K562 (cell line): ENCODE data around the gene LSM14B. TPM values are rescaled to one million over a fixed set of nuclear protein-coding genes. Genes with fewer than 3 reads are reported as not detected.

Experiments used
- FOXJ3 ChIP-seq: sonication (generic); formaldehyde crosslinking; IDR thresholded peaks from 2 replicates; pipeline ENCODE4 v1.4.0; 2020; ENCODE audit warnings: mild to moderate bottlenecking, missing genetic modification reagents
- KAT7 ChIP-seq: sonication (generic); formaldehyde crosslinking; IDR thresholded peaks from 2 replicates; pipeline ENCODE4 v1.8.0; 2022; ENCODE audit warnings: missing genetic modification reagents, mild to moderate bottlenecking, borderline replicate concordance
- LCOR ChIP-seq: sonication (generic); formaldehyde crosslinking; IDR thresholded peaks from 2 replicates; pipeline ENCODE4 v1.8.0; 2022; ENCODE audit warnings: mild to moderate bottlenecking, missing genetic modification reagents
- MTA3 ChIP-seq: fragments of 450-650 bp; formaldehyde crosslinking; IDR thresholded peaks from 2 replicates; pipeline ENCODE4 v1.6.1; 2017; ENCODE audit warnings: mild to moderate bottlenecking, borderline replicate concordance
- NR2C1 ChIP-seq, 2 experiments: fragments of 450-650 bp; IDR thresholded peaks; 2 replicates each; pipeline ENCODE4 v1.6.1; 2017; ENCODE audit warnings: mild to moderate bottlenecking in 2 of 2, antibody characterized with exemption in 1 of 2, inconsistent platforms in 1 of 2, missing compliant biosample characterization in 1 of 2, missing genetic modification characterization in 1 of 2
- NRF1 ChIP-seq, 2 experiments: fragments of 450-650 bp; IDR thresholded peaks in 1 of 2; conservative IDR thresholded peaks in 1 of 2; 2 replicates each; pipeline ENCODE4 v1.6.1; 2014; ENCODE audit warnings: mild to moderate bottlenecking in 2 of 2
- PATZ1 ChIP-seq: fragments of 250-450 bp; sonication (Bioruptor Pico); IDR thresholded peaks from 2 replicates; pipeline ENCODE4 v1.5.0; 2020; ENCODE audit warnings: mild to moderate bottlenecking, borderline replicate concordance
- PHF21A ChIP-seq: fragments of 450-650 bp; IDR thresholded peaks from 2 replicates; pipeline ENCODE4 v1.6.1; 2017; ENCODE audit warnings: low read depth, borderline replicate concordance
- PKNOX1 ChIP-seq: fragments of 450-650 bp; IDR thresholded peaks from 2 replicates; pipeline ENCODE4 v1.6.1; 2016
- RREB1 ChIP-seq: fragments of 250-450 bp; sonication (Bioruptor Pico); IDR thresholded peaks from 2 replicates; pipeline ENCODE4 v1.4.0; 2020
- TAL1 ChIP-seq: fragments of 450-650 bp; IDR thresholded peaks from 2 replicates; pipeline ENCODE4 v1.6.1; 2016; ENCODE audit warnings: mild to moderate bottlenecking
- ZNF408 ChIP-seq: fragments of 250-450 bp; sonication (Bioruptor Pico); IDR thresholded peaks from 2 replicates; pipeline ENCODE4 v1.4.0; 2020; ENCODE audit warnings: low read depth, mild to moderate bottlenecking, moderate library complexity
- polyA plus RNA-seq, 8 experiments: library from polyadenylated mRNA; depleted of rRNA in 4 of 8; stranded (reverse) in 5 of 8; unstranded in 3 of 8; fragments of >200 nt; fragmentation: Nextera tagmentation in 2 of 8; fragmentation: Illumina TruSeq in 1 of 8; extraction: Ambion mirVana in 2 of 8; extraction: Trizol in 1 of 8; gene quantifications; 2 replicates each; pipeline versions ENCODE4 v1.2.1 to v1.2.3, GENCODE V29; 2011 to 2014; ENCODE audit warnings: inconsistent platforms in 1 of 8, missing spikeins in 1 of 8
- total RNA-seq, 7 experiments: library from RNA; depleted of rRNA in 6 of 7; stranded (reverse); fragments of >200 nt in 6 of 7; fragmentation: Illumina TruSeq in 2 of 7; extraction: Trizol in 2 of 7; gene quantifications; 2 replicates each; pipeline versions ENCODE4 v1.2.1 to v1.2.3, GENCODE V29; 2011 to 2021; ENCODE audit warnings: low replicate concordance in 1 of 7
- TF ChIP-seq, protein P1 (sequence below): sonication (generic); formaldehyde crosslinking; IDR thresholded peaks from 2 replicates; pipeline ENCODE4 v1.8.1; 2023; ENCODE audit warnings: mild to moderate bottlenecking, missing genetic modification reagents, moderate library complexity

Gene LSM14B
- total and polyA plus RNA-seq, 9 of the 15 experiments (the other 6 are each of a cell fraction or from before 2014, with no cell fraction given) = 0.66 to 36.0 (median 20.2) TPM

DNA sequence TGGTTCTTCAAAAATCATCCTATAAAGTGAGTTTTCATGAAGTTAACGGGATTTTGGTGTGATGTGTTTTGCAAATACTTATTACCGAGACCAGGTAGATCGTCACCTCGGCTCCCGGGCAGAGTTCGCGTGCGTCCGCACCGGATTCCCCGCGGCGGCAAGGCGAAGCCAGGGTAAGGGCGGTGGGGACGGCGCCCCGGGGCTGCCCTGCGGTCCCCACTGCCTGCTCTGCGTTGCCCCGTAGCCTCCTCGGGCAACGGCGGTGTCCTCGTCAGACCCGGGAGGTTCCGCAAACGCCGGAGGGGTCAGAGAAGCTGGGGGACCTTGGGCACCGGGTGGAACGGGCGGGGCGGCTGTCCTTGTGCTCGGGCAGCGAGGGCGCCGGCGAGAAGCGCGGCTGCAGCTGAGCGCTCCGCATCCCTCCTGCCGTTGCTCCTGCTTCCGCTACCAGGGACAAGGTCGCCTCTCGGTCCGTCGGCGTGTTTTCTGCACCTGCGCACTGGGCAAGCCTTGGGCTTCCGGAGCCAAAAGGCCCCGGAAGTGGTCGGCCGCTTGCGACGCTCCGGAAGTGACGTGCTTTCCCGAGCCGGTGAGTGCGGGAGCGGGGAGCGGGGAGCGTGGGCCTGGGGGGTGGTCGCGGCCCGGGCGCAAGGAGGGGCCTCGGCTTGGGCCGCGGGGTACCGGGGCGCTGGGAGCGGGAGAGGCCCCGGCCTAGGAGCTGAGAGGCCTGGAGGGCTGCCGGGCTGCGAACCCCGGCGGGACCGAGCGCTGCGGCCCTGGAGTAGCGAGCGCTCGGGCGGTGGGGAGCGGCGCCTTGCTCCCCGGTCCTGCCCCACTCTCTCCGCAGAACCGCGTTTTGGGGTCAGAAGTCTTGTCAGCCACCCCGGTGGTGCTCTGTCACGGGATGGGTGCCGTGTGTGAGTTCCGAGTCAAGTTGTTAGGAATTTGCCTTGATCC, 60.5 kb downstream of the LSM14B start, which contains the start of gene MTG2 (continued):
- TF ChIP-seq RREB1 (CRISPR knock-in tag) (peak; percentile 72; the same call in 1 of the 2 replicates), PHF21A (peak; percentile 56; the same call in 1 of the 2 replicates), PATZ1 (0 out of 2 replicates have a peak, but pooled peaks have one; percentile 51), LCOR (CRISPR knock-in tag) (peak; percentile 71; the same call in 1 of the 2 replicates), ZNF408 (CRISPR knock-in tag) (no peak), MTA3 (peak; percentile 89), KAT7 (CRISPR knock-in tag) (peak; percentile 84; the same call in 1 of the 2 replicates), PKNOX1 (peak; percentile 48), TAL1 (0 out of 2 replicates have a peak, but pooled peaks have one; percentile 10), FOXJ3 (CRISPR knock-in tag) (no peak), NRF1 (conservative IDR thresholded peaks at IDR 0.05 in 1 of 2, IDR thresholded peaks at IDR 0.05 in 1 of 2) (peak; percentile 91 to 93), NR2C1 (IDR thresholded peaks at IDR 0.05) (peak; percentile 95), NR2C1 (tag; IDR thresholded peaks at IDR 0.05) (peak; percentile 97)
- TF ChIP-seq, protein P1, sequence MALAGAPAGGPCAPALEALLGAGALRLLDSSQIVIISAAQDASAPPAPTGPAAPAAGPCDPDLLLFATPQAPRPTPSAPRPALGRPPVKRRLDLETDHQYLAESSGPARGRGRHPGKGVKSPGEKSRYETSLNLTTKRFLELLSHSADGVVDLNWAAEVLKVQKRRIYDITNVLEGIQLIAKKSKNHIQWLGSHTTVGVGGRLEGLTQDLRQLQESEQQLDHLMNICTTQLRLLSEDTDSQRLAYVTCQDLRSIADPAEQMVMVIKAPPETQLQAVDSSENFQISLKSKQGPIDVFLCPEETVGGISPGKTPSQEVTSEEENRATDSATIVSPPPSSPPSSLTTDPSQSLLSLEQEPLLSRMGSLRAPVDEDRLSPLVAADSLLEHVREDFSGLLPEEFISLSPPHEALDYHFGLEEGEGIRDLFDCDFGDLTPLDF (CRISPR knock-in tag) = no peak; the same call in 1 of the 2 replicates
